CD14-positive monocyte (primary cell): ENCODE results near the gene CYP39A1. TPM values are rescaled to one million over a fixed set of nuclear protein-coding genes. Genes with fewer than 3 reads are reported as not detected.

Experiments used
- DNase-seq, 3 donors: peaks; one replicate each; pipeline ENCODE4 v3.0.0-alpha.2; 2011 to 2022
- H2AFZ ChIP-seq: 2 replicates; pipeline ENCODE4 v1.6.0; 2012; ENCODE audit warnings: mild to moderate bottlenecking, low read depth, low read length, inconsistent platforms; ENCODE audit not compliant: insufficient read depth, poor library complexity, severe bottlenecking
- H3K27ac ChIP-seq, 2 donors: 1 replicate in 1 of 2; 2 replicates in 1 of 2; pipeline ENCODE4 v1.5.1; 2012 to 2013; ENCODE audit warnings: low read length in 2 of 2, control low read depth in 1 of 2, inconsistent platforms in 1 of 2, low read depth in 1 of 2, mild to moderate bottlenecking in 1 of 2
- H3K27me3 ChIP-seq, 2 donors: one replicate each; pipeline versions ENCODE4 v1.6.0 to v1.6.1; 2011 to 2013; ENCODE audit warnings: low read length in 2 of 2; ENCODE audit not compliant: control insufficient read depth in 2 of 2, insufficient read depth in 2 of 2
- H3K36me3 ChIP-seq, 2 donors: replicated peaks in 1 of 2; 1 replicate in 1 of 2; 2 replicates in 1 of 2; pipeline versions ENCODE4 v1.5.1 to v1.6.1; 2012 to 2013; ENCODE audit warnings: low read length in 2 of 2, control low read depth in 1 of 2, inconsistent platforms in 1 of 2, mild to moderate bottlenecking in 1 of 2; ENCODE audit not compliant: insufficient read depth in 2 of 2, control insufficient read depth in 1 of 2
- H3K4me1 ChIP-seq, 2 donors: 1 replicate in 1 of 2; 2 replicates in 1 of 2; pipeline versions ENCODE4 v1.5.1 to v1.6.1; 2012 to 2013; ENCODE audit warnings: low read length in 2 of 2, control low read depth in 1 of 2, inconsistent platforms in 1 of 2, mild to moderate bottlenecking in 1 of 2, moderate library complexity in 1 of 2; ENCODE audit not compliant: insufficient read depth in 2 of 2, control insufficient read depth in 1 of 2
- H3K4me2 ChIP-seq: replicated peaks from 2 replicates; pipeline ENCODE3; 2012; ENCODE audit warnings: low read length, moderate library complexity, mild to moderate bottlenecking; ENCODE audit not compliant: poor library complexity, severe bottlenecking; ENCODE audit errors: extremely low read depth
- H3K4me3 ChIP-seq, 3 experiments: fragments of 200-600 bp in 1 of 3; sonication (generic) in 1 of 3; replicated peaks in 1 of 3; 1 replicate in 2 of 3; 2 replicates in 1 of 3; pipeline ENCODE4 v1.5.1; 2011 to 2013; ENCODE audit warnings: low read length in 3 of 3, mild to moderate bottlenecking in 3 of 3, control low read depth in 2 of 3, low read depth in 2 of 3, inconsistent platforms in 1 of 3, moderate library complexity in 1 of 3
- H3K79me2 ChIP-seq: 2 replicates; pipeline ENCODE4 v1.6.0; 2012; ENCODE audit warnings: mild to moderate bottlenecking, control low read depth, inconsistent platforms, low read length, moderate library complexity; ENCODE audit not compliant: insufficient read depth
- H3K9ac ChIP-seq: 2 replicates; pipeline ENCODE4 v1.6.0; 2017; ENCODE audit warnings: low read length, mild to moderate bottlenecking; ENCODE audit not compliant: insufficient read depth, poor library complexity, severe bottlenecking
- H3K9me3 ChIP-seq, 2 donors: replicated peaks in 1 of 2; 1 replicate in 1 of 2; 2 replicates in 1 of 2; pipeline versions ENCODE4 v1.5.1 to v1.6.1; 2012 to 2013; ENCODE audit warnings: low read length in 2 of 2, control low read depth in 1 of 2; ENCODE audit not compliant: control insufficient read depth in 1 of 2, insufficient read depth in 1 of 2
- H4K20me1 ChIP-seq: 2 replicates; pipeline ENCODE4 v1.6.0; 2012; ENCODE audit warnings: mild to moderate bottlenecking, low read length, control low read depth, moderate library complexity; ENCODE audit not compliant: insufficient read depth
- H3K27ac Mint-ChIP-seq, 7 donors: one replicate each; pipeline ENCODE4 v1.8.0; 2020; ENCODE audit warnings: mild to moderate bottlenecking in 7 of 7, mixed read lengths in 7 of 7, moderate library complexity in 6 of 7, inconsistent platforms in 2 of 7
- H3K27me3 Mint-ChIP-seq, 3 donors: one replicate each; pipeline ENCODE4 v1.8.0; 2021 to 2022; ENCODE audit warnings: low read depth in 3 of 3, mild to moderate bottlenecking in 3 of 3, mixed read lengths in 3 of 3, moderate library complexity in 3 of 3, inconsistent platforms in 1 of 3
- H3K36me3 Mint-ChIP-seq, 2 donors: one replicate each; pipeline ENCODE4 v1.8.0; 2020; ENCODE audit warnings: mixed read lengths in 2 of 2, inconsistent platforms in 1 of 2, mild to moderate bottlenecking in 1 of 2
- H3K4me1 Mint-ChIP-seq: one replicate; pipeline ENCODE4 v1.8.0; 2020; ENCODE audit warnings: mild to moderate bottlenecking, mixed read lengths
- H3K4me3 Mint-ChIP-seq, 2 donors: one replicate each; pipeline ENCODE4 v1.8.0; 2020; ENCODE audit warnings: mild to moderate bottlenecking in 2 of 2, mixed read lengths in 2 of 2, moderate library complexity in 1 of 2
- H3K9me3 Mint-ChIP-seq, 7 donors: one replicate each; pipeline ENCODE4 v1.8.0; 2020 to 2022; ENCODE audit warnings: mixed read lengths in 7 of 7, mild to moderate bottlenecking in 6 of 7, moderate library complexity in 6 of 7, inconsistent platforms in 2 of 7
- WGBS: methylation state at CpG from one replicate; pipeline ENCODE4 v1.1.5; 2013; ENCODE audit warnings: missing lambda C conversion rate; ENCODE audit not compliant: insufficient coverage; 5-methylcytosine and 5-hydroxymethylcytosine counted together
- intact Hi-C, 2 donors: fragments of 100-400 bp; cut with micrococcal nuclease; formaldehyde crosslinking; loops; one replicate each; pipeline versions ENCODE4 v1.15.0 to v1.15.1; 2023
- polyA plus RNA-seq, 3 donors: library from polyadenylated mRNA; depleted of rRNA in 1 of 3; unstranded in 2 of 3; stranded (reverse) in 1 of 3; fragments of 300-500 nt in 2 of 3; fragments of >200 nt in 1 of 3; fragmentation: Illumina TruSeq in 2 of 3; gene quantifications; 1 replicate in 2 of 3; 2 replicates in 1 of 3; pipeline ENCODE4 v1.2.3, GENCODE V29; 2012 to 2021
- TF ChIP-seq, protein P1 (sequence below): fragments of 200-600 bp; IDR thresholded peaks from one replicate; pipeline ENCODE4 v1.8.0; 2022; ENCODE audit warnings: antibody characterized with exemption, mild to moderate bottlenecking

CYP39A1 gene
- polyA plus RNA-seq, 3 donors: not detected

DNA sequence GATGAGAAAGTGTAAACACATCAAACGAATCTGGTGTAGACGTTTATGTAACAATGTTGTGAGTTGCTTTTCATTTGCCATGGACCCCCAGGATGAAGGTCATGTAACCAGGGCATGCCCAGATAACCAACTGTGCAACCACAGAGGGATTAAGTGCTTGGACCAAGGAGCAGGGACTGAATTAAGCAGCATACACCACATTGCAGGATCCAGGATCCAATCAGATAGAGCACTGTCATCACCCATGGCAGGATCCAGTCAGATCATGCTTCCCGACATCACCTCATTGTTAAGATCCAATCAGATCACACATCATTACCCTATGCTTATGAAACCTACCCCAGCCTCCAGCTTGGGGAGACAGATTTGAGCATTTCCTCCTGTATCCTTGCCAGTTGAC, 87.1 kb downstream of the CYP39A1 start:
- Histone ChIP-seq H3K36me3 (no peaks in the 10 kb centered on the region), H3K4me1 (no peaks in the 10 kb centered on the region), H4K20me1 (no peaks in the 10 kb centered on the region), H3K9ac (no peak overlapping the region), H3K4me2 (no peak overlapping the region), H3K27ac (no peak overlapping the region), H2AFZ (no peak overlapping the region), H3K4me3 (no peak overlapping the region), H3K79me2 (no peaks in the 10 kb centered on the region), H3K9me3 (no peaks in the 10 kb centered on the region), H3K27me3 (no peaks in the 10 kb centered on the region)
- no peaks in the 10 kb centered on the region for H3K4me1 Mint-ChIP-seq
- peaks cover 3 to 5% (median 3%) of the 10 kb centered on the region in 3 donors for H3K27me3 Mint-ChIP-seq
- peaks cover 0 to 8% (median 4%) of the 10 kb centered on the region in 7 donors for H3K9me3 Mint-ChIP-seq
- no peak overlapping the region for H3K27ac Mint-ChIP-seq
- 96% methylated on average over 3 of the region's 3 CpGs for WGBS
- no peaks in the 10 kb centered on the region for H3K36me3 Mint-ChIP-seq
- TF ChIP-seq, protein P1, sequence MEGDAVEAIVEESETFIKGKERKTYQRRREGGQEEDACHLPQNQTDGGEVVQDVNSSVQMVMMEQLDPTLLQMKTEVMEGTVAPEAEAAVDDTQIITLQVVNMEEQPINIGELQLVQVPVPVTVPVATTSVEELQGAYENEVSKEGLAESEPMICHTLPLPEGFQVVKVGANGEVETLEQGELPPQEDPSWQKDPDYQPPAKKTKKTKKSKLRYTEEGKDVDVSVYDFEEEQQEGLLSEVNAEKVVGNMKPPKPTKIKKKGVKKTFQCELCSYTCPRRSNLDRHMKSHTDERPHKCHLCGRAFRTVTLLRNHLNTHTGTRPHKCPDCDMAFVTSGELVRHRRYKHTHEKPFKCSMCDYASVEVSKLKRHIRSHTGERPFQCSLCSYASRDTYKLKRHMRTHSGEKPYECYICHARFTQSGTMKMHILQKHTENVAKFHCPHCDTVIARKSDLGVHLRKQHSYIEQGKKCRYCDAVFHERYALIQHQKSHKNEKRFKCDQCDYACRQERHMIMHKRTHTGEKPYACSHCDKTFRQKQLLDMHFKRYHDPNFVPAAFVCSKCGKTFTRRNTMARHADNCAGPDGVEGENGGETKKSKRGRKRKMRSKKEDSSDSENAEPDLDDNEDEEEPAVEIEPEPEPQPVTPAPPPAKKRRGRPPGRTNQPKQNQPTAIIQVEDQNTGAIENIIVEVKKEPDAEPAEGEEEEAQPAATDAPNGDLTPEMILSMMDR: no peak
- no peak for DNase-seq
- intact Hi-C loops: no loop called here
- no peak overlapping the region for H3K4me3 Mint-ChIP-seq

DNA sequence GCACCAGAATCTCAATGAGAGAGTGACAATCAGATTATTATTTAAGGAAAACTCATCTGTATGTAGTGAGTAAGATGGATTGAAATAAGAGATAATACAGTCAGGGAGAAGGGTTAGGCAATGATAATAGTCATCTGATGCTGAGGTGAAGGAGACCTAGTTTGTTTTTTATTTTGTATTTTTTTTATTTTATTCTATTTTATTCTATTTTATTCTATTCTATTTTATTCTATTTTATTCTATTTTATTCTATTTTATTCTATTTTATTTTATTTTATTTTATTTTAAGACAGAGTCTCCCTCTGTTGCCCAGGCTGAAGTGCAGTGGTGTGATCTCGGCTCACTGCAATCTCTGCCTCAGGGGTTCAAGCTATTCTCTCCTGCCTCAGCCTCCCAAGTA, 88.7 kb downstream of the CYP39A1 start:
- WGBS: no CpG with 5 or more reads among the region's 1 CpG
- H3K9me3 Mint-ChIP-seq: peaks cover 0 to 8% (median 5%) of the 10 kb centered on the region in 7 donors
- H3K27me3 Mint-ChIP-seq: peaks cover 2 to 4% (median 3%) of the 10 kb centered on the region in 3 donors
- no peaks in the 10 kb centered on the region for H4K20me1 ChIP-seq
- no peak overlapping the region for H3K27ac ChIP-seq
- no peak overlapping the region for H3K4me3 ChIP-seq
- no peak overlapping the region for H3K9ac ChIP-seq
- no peaks in the 10 kb centered on the region for H3K4me1 ChIP-seq
- no peaks in the 10 kb centered on the region for H3K9me3 ChIP-seq
- H3K27me3 ChIP-seq: no peaks in the 10 kb centered on the region
- intact Hi-C loops: no loop called here
- no peaks in the 10 kb centered on the region for H3K4me1 Mint-ChIP-seq
- H3K4me2 ChIP-seq: no peak overlapping the region
- H3K36me3 Mint-ChIP-seq: no peaks in the 10 kb centered on the region
- H3K27ac Mint-ChIP-seq: peak overlapping the region in 1 of 7 donors; percentile 30
- TF ChIP-seq, protein P1: no peak
- no peaks in the 10 kb centered on the region for H3K36me3 ChIP-seq
- no peak for DNase-seq
- no peak overlapping the region for H2AFZ ChIP-seq
- H3K79me2 ChIP-seq: no peaks in the 10 kb centered on the region
- H3K4me3 Mint-ChIP-seq: no peak overlapping the region
